ENCODE results near the gene CEACAM19. TPM values are rescaled to one million over a fixed set of nuclear protein-coding genes. Genes with fewer than 3 reads are reported as not detected.

The CEACAM19 gene
- total RNA-seq, 1 experiment from 2014 or later, result 0.17 TPM

DNA sequence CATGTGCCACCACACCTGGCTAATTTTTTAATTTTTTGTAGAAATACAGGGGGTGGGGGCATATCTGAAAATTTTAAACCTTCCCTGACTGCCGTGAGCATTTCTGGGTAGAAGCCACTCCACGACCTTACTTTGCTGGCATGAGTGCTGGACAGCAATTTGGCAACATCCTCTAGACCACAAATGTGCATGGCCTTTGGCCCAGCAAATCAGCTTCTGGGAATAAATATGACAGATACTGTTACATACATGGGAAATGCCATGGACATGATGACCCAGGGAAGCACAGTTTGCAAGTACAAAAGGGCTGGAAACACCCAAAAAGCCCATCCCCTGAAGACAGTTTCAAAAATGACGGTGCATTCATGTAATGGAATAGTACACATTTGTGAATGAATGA, 30.8 kb upstream of the CEACAM19 start:
- DNase-seq, result no peak
- Histone ChIP-seq H3K4me3 (ENCODE audit: insufficient read depth, low read depth, low read length) (no peak overlapping the region), H3K36me3 (replicated peaks; ENCODE audit: control insufficient read depth, insufficient read depth, low read length) (no peaks in the 10 kb centered on the region), H3K27me3 (ENCODE audit: control insufficient read depth, insufficient read depth, low read length) (peaks cover 4% of the 10 kb centered on the region; the same call in 1 of the 2 replicates)

- DNase-seq, result no peak
- H3K36me3 ChIP-seq (replicated peaks; ENCODE audit: control insufficient read depth, insufficient read depth, low read length), result no peaks in the 10 kb centered on the region
- H3K27me3 ChIP-seq (ENCODE audit: control insufficient read depth, insufficient read depth, low read length), result peaks cover 4% of the 10 kb centered on the region; the same call in 1 of the 2 replicates
- H3K4me3 ChIP-seq (ENCODE audit: insufficient read depth, low read depth, low read length), result no peak overlapping the region
Observed at GRCh38 chr19:44641501-44642265, 29.6 kb upstream of the CEACAM19 start.

DNA sequence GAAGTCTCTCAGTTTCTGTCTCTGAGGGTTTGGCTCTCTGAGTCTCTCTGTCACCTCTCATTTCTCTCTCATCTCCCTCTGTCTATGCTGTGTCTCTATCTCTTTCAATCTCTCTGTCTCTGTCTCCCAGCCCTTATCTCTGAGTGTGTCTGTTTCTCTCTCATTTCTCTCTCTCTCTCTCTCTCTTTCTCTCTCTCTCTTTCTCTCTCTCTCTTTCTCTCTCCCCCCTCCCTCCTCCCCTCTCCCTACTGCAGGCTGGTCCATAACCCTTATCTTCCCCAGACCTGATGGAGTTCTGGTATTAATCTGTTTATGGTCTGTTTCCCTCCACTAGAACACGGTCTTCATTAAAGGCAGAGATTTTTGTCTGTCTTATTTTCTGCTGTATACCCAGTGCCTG, 28.9 kb upstream of the CEACAM19 start:
- Histone ChIP-seq H3K4me3 (ENCODE audit: insufficient read depth, low read depth, low read length) (no peak overlapping the region), H3K36me3 (replicated peaks; ENCODE audit: control insufficient read depth, insufficient read depth, low read length) (no peaks in the 10 kb centered on the region), H3K27me3 (ENCODE audit: control insufficient read depth, insufficient read depth, low read length) (peaks cover 4% of the 10 kb centered on the region; the same call in 1 of the 2 replicates)
- DNase-seq, result no peak

DNA sequence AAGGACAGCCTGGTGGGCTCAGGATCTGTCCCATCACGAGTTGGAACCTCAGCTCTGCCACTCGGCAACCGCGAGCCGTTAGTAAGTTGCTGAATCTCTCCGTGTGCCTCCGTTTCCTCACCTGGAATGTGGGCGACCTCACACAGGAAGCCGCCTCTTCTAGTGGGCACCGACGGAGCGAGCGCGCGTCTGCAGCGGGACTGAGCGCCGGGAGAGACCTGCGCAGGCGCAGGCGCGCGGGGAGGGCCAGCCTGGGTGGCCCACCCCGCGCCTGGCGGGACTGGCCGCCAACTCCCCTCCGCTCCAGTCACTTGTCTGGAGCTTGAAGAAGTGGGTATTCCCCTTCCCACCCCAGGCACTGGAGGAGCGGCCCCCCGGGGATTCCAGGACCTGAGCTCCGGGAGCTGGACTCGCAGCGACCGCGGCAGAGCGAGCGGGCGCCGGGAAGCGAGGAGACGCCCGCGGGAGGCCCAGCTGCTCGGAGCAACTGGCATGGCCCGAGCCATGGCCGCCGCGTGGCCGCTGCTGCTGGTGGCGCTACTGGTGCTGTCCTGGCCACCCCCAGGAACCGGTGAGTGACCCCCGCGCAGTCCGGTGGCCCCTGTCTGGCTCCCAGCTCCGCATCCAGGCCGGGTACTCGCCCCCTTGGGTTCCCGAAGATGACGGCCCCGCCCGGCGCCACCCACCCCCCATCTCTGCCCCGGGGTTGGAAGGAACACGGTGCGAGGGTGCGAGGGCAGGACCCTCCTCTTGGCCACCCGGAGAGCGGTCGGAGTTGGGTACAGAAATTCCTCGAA, 27.5 kb upstream of the CEACAM19 start, which contains the start of gene PVR:
Gene PVR, plus strand, starts transcription at position 306 of the 797 bp plus-strand sequence. Its CDS starts 187 bp downstream, at position 493.
- Histone ChIP-seq H3K27me3 (ENCODE audit: control insufficient read depth, insufficient read depth, low read length) (peaks cover 4% of the 10 kb centered on the region; the same call in 1 of the 2 replicates), H3K4me3 (ENCODE audit: insufficient read depth, low read depth, low read length) (peak within 1 kb of the TSS; percentile 85), H3K36me3 (replicated peaks; ENCODE audit: control insufficient read depth, insufficient read depth, low read length) (peaks cover 6% of the 10 kb centered on the region)
- peak; percentile 89 for DNase-seq

DNA sequence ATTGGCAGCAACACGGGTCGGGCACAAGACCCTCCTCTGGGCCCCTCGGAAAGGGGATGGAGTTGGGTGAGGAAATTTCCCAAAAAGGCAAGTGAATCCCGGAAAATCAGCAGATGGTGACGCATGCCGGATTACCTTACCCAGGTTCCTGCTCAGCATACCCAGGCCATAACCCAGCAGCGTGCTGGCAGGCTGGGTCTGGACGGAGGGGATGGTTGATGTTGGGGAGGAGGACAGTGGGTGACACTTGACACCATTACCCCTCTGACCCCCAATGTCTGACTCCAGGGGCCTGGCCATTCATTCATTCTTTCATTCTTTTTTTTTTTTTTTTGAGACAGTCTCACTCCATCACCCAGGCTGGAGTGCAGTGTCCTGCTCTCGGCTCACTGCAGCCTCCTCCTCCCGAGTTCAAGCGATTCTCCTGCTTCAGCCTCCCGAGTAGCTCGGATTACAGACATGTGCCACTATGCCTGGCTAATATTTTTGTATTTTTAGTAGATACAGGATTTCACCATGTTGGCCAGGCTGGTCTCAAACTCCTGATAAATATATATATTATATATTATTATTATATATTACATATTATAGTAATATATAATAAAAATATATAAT, 26.8 kb upstream of the CEACAM19 start:
- DNase-seq, result peak; percentile 78
- peaks cover 7% of the 10 kb centered on the region for H3K36me3 ChIP-seq (replicated peaks; ENCODE audit: control insufficient read depth, insufficient read depth, low read length)
- H3K4me3 ChIP-seq (ENCODE audit: insufficient read depth, low read depth, low read length), result peak overlapping the region; percentile 85

DNA sequence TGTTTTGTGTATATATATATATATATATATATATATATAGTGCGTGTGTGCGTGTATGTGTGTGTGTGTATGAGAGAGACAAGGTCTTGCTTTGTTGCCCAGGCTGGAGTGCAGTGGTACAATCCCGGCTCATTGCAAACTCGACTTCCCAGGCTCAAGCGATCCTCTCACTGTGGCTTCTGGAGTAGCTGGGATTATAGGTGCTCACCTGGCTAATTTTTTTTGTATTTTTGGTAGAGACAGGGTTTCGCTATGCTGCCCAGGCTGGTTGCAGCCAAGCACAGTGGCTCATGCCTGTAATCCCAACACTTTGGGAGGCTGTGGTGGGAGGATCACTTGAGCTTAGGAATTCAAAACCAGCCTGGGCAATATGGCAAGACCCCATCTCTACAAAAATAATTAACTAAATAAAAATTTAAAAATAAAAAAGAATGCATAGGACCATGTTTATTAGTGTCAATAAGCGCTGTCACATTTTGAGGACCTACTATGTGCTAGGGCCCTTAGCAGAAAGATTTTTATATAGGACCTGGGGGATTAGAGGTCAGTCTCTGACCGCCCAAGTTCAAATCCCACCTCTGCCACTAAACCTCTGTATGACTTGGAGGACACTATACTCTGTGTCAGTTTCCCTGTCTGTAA, 25.8 kb upstream of the CEACAM19 start:
- Histone ChIP-seq H3K4me3 (ENCODE audit: insufficient read depth, low read depth, low read length) (no peak overlapping the region), H3K27me3 (ENCODE audit: control insufficient read depth, insufficient read depth, low read length) (peaks cover 4% of the 10 kb centered on the region; the same call in 1 of the 2 replicates), H3K36me3 (replicated peaks; ENCODE audit: control insufficient read depth, insufficient read depth, low read length) (peaks cover 13% of the 10 kb centered on the region)
- DNase-seq, result no peak

More for the DNA sequence above, 26.8 kb upstream of the CEACAM19 start:
- peaks cover 4% of the 10 kb centered on the region; the same call in 1 of the 2 replicates for H3K27me3 ChIP-seq (ENCODE audit: control insufficient read depth, insufficient read depth, low read length)

DNA sequence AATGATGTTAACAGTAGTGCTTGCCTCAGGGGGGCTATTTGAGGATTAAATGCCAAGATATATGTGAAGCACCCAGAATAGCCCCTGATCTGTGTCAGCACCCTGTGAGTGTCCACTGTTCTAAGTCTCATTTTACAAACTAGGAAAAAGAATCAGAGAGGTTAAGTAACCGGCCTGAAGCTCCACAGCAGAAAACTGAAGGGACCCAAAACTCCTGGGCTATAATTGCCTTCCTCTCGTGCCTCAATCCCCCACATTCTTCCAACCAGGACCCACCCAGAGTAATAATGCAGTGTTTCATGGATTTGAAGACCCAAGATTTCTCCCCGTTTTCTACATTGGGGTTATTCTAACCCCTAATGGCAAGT, 25.2 kb upstream of the CEACAM19 start:
- Histone ChIP-seq H3K4me3 (ENCODE audit: insufficient read depth, low read depth, low read length) (no peak overlapping the region), H3K27me3 (ENCODE audit: control insufficient read depth, insufficient read depth, low read length) (peaks cover 4% of the 10 kb centered on the region; the same call in 1 of the 2 replicates), H3K36me3 (replicated peaks; ENCODE audit: control insufficient read depth, insufficient read depth, low read length) (peaks cover 15% of the 10 kb centered on the region)
- no peak for DNase-seq

- H3K27me3 ChIP-seq (ENCODE audit: control insufficient read depth, insufficient read depth, low read length), result peaks cover 4% of the 10 kb centered on the region; the same call in 1 of the 2 replicates
- no peak overlapping the region for H3K4me3 ChIP-seq (ENCODE audit: insufficient read depth, low read depth, low read length)
- DNase-seq, result no peak
- peaks cover 21% of the 10 kb centered on the region for H3K36me3 ChIP-seq (replicated peaks; ENCODE audit: control insufficient read depth, insufficient read depth, low read length)
Observed at GRCh38 chr19:44647144-44647543, 24.1 kb upstream of the CEACAM19 start.

- H3K27me3 ChIP-seq (ENCODE audit: control insufficient read depth, insufficient read depth, low read length), result no peaks in the 10 kb centered on the region
- no peak for DNase-seq
- H3K4me3 ChIP-seq (ENCODE audit: insufficient read depth, low read depth, low read length), result no peak overlapping the region
- H3K36me3 ChIP-seq (replicated peaks; ENCODE audit: control insufficient read depth, insufficient read depth, low read length), result peaks cover 30% of the 10 kb centered on the region
Observed at GRCh38 chr19:44648631-44649251, 22.5 kb upstream of the CEACAM19 start.

DNA sequence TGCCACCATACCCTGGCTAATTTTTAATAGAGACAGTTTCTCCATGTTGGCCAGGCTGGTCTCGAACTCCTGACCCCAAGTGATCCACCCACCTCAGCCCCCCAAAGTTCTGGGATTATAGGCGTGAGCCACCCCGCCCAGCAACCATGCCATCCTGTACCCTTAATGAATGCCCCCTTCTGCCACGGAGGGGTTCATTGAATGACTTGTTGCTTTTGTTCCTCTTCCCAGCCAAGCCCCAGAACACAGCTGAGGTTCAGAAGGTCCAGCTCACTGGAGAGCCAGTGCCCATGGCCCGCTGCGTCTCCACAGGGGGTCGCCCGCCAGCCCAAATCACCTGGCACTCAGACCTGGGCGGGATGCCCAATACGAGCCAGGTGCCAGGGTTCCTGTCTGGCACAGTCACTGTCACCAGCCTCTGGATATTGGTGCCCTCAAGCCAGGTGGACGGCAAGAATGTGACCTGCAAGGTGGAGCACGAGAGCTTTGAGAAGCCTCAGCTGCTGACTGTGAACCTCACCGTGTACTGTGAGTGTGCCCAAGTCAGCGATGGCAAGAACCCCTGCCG, 21.6 kb upstream of the CEACAM19 start:
- H3K36me3 ChIP-seq (replicated peaks; ENCODE audit: control insufficient read depth, insufficient read depth, low read length), result peaks cover 30% of the 10 kb centered on the region
- no peak overlapping the region for H3K4me3 ChIP-seq (ENCODE audit: insufficient read depth, low read depth, low read length)
- no peaks in the 10 kb centered on the region for H3K27me3 ChIP-seq (ENCODE audit: control insufficient read depth, insufficient read depth, low read length)
- DNase-seq, result no peak

- DNase-seq, result no peak
- Histone ChIP-seq H3K4me3 (ENCODE audit: insufficient read depth, low read depth, low read length) (no peak overlapping the region), H3K36me3 (replicated peaks; ENCODE audit: control insufficient read depth, insufficient read depth, low read length) (peaks cover 38% of the 10 kb centered on the region), H3K27me3 (ENCODE audit: control insufficient read depth, insufficient read depth, low read length) (no peaks in the 10 kb centered on the region)
Observed at GRCh38 chr19:44653343-44653742, 17.9 kb upstream of the CEACAM19 start.

DNA sequence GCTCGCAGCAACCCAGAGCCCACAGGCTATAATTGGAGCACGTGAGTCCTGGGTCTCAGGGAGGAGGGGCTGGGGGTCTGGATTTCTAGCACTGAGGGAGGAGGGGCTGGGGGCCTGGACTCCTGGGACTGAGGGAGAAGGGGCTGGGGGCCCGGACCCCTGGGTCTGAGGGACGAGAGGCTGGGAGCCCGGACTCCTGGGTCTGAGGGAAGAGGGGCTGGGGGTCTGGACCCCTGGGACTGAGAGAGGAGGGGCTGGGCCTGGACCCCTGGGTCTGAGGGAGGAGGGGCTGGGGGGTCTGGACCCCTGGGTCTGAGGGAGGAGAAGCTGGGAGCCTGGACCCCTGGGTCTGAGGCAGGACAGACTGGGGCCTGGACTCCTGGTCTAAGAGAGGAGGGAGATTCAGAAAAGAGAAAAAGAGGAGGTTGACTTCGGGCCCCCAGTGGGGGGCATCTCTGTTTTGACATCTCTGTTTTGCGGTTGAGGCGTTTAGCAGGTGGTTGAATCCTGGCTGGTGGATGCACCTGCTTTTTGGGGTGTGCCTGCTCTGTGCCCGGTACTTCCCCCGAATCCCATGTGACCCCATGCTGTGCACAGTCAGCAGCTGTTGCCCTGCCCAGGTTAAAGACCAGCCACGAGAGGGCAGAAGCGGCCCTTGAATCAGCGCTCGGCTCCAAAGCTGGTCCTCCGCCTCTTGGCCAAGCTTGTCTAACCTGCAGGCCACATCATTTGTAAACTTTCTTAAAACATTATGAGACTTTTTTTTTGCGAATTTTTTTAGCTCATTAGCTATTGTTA, 17.1 kb upstream of the CEACAM19 start:
- peaks cover 43% of the 10 kb centered on the region for H3K36me3 ChIP-seq (replicated peaks; ENCODE audit: control insufficient read depth, insufficient read depth, low read length)
- peak; percentile 63 for DNase-seq
- no peak overlapping the region for H3K4me3 ChIP-seq (ENCODE audit: insufficient read depth, low read depth, low read length)
- no peaks in the 10 kb centered on the region for H3K27me3 ChIP-seq (ENCODE audit: control insufficient read depth, insufficient read depth, low read length)
